ENCODE data around the gene ANOS1.

DNA sequence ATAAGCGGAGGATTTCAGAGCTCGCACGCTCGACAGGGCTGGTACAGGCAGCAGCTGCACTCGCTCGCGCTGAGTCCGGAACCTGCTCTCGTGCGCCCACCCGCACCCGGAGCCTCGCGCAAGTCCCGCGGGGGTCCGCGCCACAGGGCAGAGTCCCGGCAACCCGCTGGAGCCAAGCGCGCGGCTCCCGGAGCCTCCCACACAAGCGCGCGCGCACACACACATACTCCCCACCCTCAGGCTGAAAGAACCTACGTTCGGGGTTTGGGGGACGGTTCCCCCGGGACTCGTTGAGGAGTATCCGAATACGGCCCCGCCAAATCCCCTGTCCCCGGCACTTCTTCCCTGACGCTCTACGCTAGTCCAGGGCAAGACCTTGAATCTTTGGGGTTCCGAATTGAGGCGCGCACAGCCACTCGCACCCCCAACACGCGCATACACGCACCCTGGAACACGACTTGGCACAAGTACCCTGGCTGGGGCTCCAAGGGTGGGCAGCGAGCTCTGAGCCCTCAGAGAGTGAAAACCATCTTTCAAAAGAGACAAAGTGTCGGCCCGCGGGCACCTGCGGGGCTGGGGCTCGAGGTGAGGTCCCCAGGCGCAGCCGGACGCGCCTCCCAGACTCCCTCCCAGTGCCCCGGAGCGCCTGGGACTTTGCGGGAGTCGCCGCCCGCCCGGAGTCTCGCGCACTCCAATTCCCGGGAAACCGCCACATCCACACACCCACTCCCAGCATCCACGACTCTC lies 952 bp downstream of the ANOS1 start:
- TF ChIP-seq, protein P1, sequence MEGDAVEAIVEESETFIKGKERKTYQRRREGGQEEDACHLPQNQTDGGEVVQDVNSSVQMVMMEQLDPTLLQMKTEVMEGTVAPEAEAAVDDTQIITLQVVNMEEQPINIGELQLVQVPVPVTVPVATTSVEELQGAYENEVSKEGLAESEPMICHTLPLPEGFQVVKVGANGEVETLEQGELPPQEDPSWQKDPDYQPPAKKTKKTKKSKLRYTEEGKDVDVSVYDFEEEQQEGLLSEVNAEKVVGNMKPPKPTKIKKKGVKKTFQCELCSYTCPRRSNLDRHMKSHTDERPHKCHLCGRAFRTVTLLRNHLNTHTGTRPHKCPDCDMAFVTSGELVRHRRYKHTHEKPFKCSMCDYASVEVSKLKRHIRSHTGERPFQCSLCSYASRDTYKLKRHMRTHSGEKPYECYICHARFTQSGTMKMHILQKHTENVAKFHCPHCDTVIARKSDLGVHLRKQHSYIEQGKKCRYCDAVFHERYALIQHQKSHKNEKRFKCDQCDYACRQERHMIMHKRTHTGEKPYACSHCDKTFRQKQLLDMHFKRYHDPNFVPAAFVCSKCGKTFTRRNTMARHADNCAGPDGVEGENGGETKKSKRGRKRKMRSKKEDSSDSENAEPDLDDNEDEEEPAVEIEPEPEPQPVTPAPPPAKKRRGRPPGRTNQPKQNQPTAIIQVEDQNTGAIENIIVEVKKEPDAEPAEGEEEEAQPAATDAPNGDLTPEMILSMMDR (IDR thresholded peaks at IDR 0.05) = no peak
- TF ChIP-seq POLR2AphosphoS5 (IDR thresholded peaks at IDR 0.05) (no peak), POLR2A (IDR thresholded peaks at IDR 0.05) (no peak)

All from breast epithelium (tissue), 3 donors.